MM.1S (cell line): ENCODE measurements around the gene MYO1C.

Source experiments
- EZH2 ChIP-seq: fragments of 300-600 bp; sonication (generic); optimal IDR thresholded peaks from 2 replicates; pipeline ENCODE3; 2017; ENCODE audit warnings: low read depth, mild to moderate bottlenecking, antibody characterized with exemption, low read length, mixed read lengths
- TF ChIP-seq, protein P1 (sequence below): fragments of 300-600 bp; sonication (generic); IDR thresholded peaks from 2 replicates; pipeline ENCODE4 v1.5.1; 2016; ENCODE audit warnings: antibody characterized with exemption, low read length, mixed read lengths

DNA sequence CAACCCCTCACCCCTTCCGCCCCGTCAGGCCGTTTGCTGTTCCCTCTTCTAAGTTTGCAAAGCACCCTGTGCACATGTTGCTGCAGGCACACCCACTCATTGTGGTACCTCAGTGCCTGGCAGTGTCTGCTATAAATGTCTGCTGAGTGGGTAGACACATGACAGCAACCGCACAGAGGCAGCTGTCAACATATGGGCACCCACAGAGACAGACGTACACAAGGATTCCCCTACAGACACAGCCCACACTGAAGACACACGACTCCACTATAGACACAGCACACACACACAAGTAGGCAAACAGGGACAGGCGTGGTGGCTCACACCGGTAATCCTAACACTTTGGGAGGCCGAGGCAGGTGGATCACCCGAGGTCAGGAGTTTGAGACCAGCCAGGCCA lies 18.6 kb downstream of the MYO1C start:
- TF ChIP-seq, protein P1, sequence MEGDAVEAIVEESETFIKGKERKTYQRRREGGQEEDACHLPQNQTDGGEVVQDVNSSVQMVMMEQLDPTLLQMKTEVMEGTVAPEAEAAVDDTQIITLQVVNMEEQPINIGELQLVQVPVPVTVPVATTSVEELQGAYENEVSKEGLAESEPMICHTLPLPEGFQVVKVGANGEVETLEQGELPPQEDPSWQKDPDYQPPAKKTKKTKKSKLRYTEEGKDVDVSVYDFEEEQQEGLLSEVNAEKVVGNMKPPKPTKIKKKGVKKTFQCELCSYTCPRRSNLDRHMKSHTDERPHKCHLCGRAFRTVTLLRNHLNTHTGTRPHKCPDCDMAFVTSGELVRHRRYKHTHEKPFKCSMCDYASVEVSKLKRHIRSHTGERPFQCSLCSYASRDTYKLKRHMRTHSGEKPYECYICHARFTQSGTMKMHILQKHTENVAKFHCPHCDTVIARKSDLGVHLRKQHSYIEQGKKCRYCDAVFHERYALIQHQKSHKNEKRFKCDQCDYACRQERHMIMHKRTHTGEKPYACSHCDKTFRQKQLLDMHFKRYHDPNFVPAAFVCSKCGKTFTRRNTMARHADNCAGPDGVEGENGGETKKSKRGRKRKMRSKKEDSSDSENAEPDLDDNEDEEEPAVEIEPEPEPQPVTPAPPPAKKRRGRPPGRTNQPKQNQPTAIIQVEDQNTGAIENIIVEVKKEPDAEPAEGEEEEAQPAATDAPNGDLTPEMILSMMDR: no peak
- TF ChIP-seq EZH2: no peak
